T-helper 22 cell (primary cell): ENCODE results near the gene UBR1.
"Not testable (repeated sequence)": the region's sequence is repeated elsewhere in the genome, so short reads cannot be mapped to it uniquely, and the experiment has no call there.

Experiments used
- DNase-seq: peaks from one replicate; pipeline ENCODE4 v3.0.0-alpha.2; 2020; ENCODE audit warnings: low read depth

Gene UBR1

DNA sequence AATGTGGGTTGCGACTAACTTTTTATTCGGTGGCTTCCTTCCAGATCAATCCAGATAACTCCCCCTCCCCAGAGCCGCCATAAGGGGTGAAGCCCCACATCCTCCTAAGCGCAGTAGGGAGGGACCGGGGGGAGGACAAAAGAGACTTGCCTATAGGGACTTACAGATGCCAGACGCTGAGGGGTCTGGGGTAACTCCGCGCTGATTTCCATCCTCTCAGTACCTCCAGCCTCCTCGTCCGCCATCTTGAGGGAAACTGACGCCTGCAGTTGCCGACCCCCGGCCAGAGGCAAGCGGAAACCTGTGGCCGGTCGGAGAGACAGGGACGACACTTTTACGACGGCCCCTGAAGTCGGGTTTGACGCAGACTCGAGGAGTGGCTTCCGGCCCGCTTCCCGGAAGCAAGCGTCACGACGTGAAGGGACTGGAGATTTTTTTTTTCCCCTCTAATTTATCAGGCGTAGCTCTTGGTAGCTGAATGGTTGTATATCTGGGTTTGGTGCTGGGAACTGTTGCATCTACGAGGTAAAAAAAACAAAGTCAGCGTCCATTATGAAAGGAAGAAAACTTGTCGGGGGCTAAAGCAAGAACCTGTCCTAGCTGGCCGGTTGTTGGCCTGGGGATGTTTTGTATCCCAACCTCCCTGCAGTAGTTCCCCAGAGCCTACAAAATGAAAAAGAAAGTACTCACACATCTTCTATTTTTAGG is at the start of gene UBR1:
Gene UBR1 (minus strand): TSS at position 261 of the 708 bp plus-strand sequence. CDS start 16 bp downstream, at position 245.
- DNase-seq: peak; percentile 84

- DNase-seq: no peak
These were observed 47.4 kb upstream of the UBR1 start for GRCh38 chr15:43153269-43153668.

- DNase-seq: no peak
These were observed 45.9 kb upstream of the UBR1 start for GRCh38 chr15:43151688-43152087.

- DNase-seq: no peak
These were observed 44.5 kb upstream of the UBR1 start for GRCh38 chr15:43150191-43150929.

DNA sequence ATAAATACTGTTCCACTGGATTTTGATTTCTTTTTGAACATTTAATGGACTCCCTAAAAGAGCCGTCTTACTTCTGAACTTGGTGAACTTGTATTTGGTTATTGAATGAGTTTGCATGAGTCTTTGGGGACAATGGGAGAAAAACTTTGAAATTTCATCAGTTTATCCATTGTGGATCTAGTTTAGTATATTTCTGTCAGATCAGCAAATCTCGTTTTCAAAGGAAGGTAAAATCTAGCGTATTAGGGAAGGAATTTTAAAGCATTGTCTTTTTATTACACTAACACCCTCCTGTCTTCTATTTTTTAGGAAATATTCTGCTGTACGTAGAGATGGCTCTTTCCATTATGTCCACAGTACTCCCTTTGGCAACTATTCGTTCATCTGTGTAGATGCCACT is 40.3 kb upstream of the UBR1 start:
- no peak for DNase-seq

DNA sequence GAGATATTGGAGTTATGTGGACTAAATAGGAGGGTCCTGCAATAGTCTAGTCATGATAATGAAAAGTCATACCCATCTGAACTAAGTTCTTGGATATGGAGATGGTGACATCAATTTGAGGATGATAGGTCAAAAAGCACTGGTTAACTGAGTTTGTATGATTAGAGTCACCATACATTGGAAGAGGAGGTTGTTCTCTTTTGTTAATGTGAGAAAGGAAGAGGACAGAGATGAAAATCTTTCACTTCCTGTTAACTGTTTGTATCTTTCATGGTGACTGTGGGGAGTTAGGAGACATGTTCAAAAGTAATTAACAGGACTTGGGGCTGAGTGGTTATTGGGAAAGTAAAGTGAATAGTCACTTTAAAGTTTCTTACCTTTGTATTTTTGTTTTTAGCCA is 38.7 kb upstream of the UBR1 start:
- no peak for DNase-seq

DNA sequence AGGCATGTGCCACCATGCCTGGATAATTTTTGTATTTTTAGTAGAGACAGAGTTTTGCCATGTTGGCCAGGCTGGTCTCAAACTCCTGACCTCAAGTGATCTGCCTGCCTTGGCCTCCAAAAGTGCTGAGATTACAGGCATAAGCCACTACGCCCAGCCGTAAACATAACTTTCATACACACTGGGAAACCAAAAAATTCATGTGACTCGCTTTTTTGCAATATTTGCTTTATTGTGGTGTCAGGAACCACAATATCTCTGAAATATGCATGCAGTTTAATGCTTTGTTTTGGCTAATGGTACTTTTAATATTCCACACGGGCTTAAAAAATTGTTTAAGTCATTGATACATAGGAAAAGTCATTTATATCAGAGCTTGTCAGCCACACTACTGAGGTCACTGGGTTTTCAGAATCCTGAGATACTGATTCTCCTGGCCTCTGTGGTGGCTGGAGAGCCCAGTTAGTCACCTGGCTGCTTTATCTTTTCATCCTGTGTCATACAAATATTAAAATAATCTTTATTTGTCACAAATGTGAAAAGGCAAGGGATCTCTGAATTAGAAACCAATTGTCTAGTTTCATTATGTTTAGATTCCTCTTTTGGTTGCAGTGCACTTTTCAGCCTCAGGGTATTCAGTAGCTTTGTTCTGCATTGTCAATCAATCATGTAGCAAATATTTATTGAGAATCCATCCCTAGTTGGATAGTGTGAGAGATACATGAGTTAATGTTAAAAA is 37.5 kb upstream of the UBR1 start:
- no peak for DNase-seq

DNA sequence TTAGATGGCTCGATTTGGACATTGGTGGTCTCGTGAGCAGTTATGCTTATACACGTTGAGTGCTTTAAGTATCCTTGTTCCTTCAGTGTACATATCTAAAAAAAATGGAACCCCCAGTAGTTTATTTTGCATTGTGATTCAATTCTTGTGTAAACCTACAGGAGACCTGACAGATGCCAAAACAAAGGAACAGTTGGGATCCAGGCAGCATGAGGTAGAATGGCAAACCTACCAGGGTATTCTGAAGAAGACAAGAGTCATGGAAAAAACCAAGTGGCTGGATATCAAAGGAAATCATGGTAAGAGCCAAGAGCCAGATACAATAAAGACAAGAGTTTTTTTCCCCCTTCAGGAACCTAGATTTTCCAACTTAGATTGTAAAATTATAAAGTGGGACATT is 29.5 kb upstream of the UBR1 start:
- no peak for DNase-seq

GRCh38 chr15:43134157-43134635 is 28.4 kb upstream of the UBR1 start:
- no peak for DNase-seq

DNA sequence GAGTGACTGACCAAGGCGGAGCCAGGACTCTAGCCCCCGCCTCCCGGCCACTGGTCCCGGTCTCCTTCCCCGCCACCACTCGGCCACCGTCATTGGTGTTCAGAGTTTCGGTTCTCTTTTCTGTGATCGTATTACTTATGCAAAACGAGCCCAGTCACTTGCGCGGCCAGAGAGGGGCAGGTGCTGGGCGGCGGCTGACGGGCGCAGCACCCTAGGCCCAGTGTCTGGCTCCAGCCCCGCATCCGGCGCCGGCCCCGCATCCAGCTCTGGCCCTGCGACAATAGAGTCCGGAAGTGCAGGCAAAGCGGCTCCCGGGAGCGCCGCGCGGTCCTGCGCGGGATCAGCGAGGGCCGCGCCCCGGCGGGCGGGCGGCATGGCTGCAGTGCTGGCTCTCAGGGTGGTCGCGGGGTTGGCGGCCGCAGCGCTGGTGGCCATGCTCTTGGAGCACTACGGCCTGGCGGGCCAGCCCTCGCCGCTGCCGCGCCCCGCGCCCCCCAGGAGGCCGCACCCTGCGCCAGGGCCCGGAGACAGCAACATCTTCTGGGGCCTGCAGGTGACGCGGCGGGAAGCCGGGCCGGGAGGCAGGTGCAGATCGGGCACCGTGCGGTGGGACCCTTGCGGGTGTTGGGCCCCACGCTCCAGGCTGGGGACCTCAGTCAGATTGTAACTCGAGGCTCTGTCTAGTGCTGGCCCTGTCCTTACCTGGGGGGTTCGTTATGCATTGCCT is 27.8 kb upstream of the UBR1 start, which contains the start of gene TMEM62:
Gene TMEM62 (plus strand): TSS at position 157 of the 727 bp plus-strand sequence. CDS start 217 bp downstream, at position 374.
- peak; percentile 34 for DNase-seq

- DNase-seq: no peak
These were observed 27.1 kb upstream of the UBR1 start for GRCh38 chr15:43132830-43133429.

- DNase-seq: no peak
These were observed 23.1 kb upstream of the UBR1 start for GRCh38 chr15:43128980-43129335.

GRCh38 chr15:43128174-43128979 is 22.5 kb upstream of the UBR1 start:
- DNase-seq: not testable (repeated sequence)

DNA sequence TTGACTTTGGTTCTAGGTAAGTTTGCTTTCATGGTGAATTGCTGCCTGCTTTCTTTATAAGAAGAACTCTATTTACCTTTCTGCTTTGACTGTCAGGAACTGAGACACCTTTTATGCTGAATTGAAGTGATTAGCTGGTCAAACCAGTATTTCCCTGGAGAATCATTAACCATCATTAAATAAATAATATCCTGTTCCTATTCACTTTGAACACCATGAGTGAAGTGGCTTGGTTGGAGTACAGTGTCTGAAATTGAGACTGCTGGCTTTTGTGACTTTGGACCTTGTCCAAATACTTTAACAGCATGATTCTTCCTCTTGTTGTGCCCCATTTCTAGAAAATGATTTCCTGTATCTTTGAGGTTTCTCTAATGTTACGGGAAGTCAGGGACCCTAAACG is 21.9 kb upstream of the UBR1 start:
- DNase-seq: no peak

- no peak for DNase-seq
These were observed 20.5 kb upstream of the UBR1 start for GRCh38 chr15:43126356-43126755.

- DNase-seq: no peak
These were observed 19.3 kb upstream of the UBR1 start for GRCh38 chr15:43125100-43125661.

- DNase-seq: no peak
These were observed 16.0 kb upstream of the UBR1 start for GRCh38 chr15:43121863-43122262.

GRCh38 chr15:43118829-43119228 is 13.0 kb upstream of the UBR1 start:
- DNase-seq: no peak

GRCh38 chr15:43118286-43118685 is 12.4 kb upstream of the UBR1 start:
- DNase-seq: no peak

- DNase-seq: no peak
These were observed 5.5 kb upstream of the UBR1 start for GRCh38 chr15:43111354-43111753.
